Caco-2 (cell line): ENCODE results near the gene CDK18. TPM values are rescaled to one million over a fixed set of nuclear protein-coding genes. Genes with fewer than 3 reads are reported as not detected.

Source experiments
- BruUV-seq: library from RNA; stranded (reverse); fragments of 400-500 nt; replicated peaks from 2 replicates; lab custom pipeline; 2021; lab: Mats Ljungman, UMichigan
- CTCF ChIA-PET: fragments of 300-600 bp; sonication (Branson Sonifier 250); formaldehyde crosslinking; loops from one replicate; lab custom pipeline; 2022; ENCODE audit warnings: antibody characterized with exemption; lab: Charles Lee
- POLR2A ChIA-PET: fragments of 300-600 bp; sonication (Branson Sonifier 250); formaldehyde crosslinking; loops from one replicate; lab custom pipeline; 2022; ENCODE audit warnings: antibody characterized with exemption; lab: Charles Lee
- DNase-seq, 2 experiments: peaks; one replicate each; pipeline versions ENCODE4 v3.0.0 to v3.0.0-alpha.2; 2020 to 2022
- H3K27me3 ChIP-seq: replicated peaks from 2 replicates; pipeline ENCODE4 v1.6.0; 2011; ENCODE audit warnings: low read length; ENCODE audit not compliant: control insufficient read depth, insufficient read depth
- H3K36me3 ChIP-seq: 2 replicates; pipeline ENCODE4 v1.5.1; 2011; ENCODE audit warnings: low read length; ENCODE audit not compliant: control insufficient read depth, insufficient read depth
- H3K4me1 ChIP-seq: fragments of 250-450 bp; sonication (Bioruptor Pico); 2 replicates; pipeline ENCODE4 v1.5.1; 2020; ENCODE audit warnings: mild to moderate bottlenecking
- H3K4me3 ChIP-seq: 2 replicates; pipeline ENCODE4 v1.5.1; 2011; ENCODE audit warnings: low read depth, mild to moderate bottlenecking, control low read depth, low read length
- H3K9me3 ChIP-seq: fragments of 250-450 bp; sonication (Bioruptor Pico); 2 replicates; pipeline ENCODE4 v1.5.1; 2020; ENCODE audit warnings: mild to moderate bottlenecking, moderate library complexity
- H3K27ac Mint-ChIP-seq: one replicate; pipeline ENCODE4 v1.8.0; 2022; ENCODE audit warnings: mixed read lengths; ENCODE audit not compliant: unreplicated experiment
- H3K27me3 Mint-ChIP-seq: one replicate; pipeline ENCODE4 v1.8.0; 2022; ENCODE audit warnings: mixed read lengths; ENCODE audit not compliant: insufficient read depth, unreplicated experiment
- H3K36me3 Mint-ChIP-seq: one replicate; pipeline ENCODE4 v1.8.0; 2022; ENCODE audit warnings: mild to moderate bottlenecking, mixed read lengths; ENCODE audit not compliant: insufficient read depth, unreplicated experiment
- H3K4me1 Mint-ChIP-seq: one replicate; pipeline ENCODE4 v1.8.0; 2022; ENCODE audit warnings: low read depth, mixed read lengths; ENCODE audit not compliant: unreplicated experiment
- H3K4me3 Mint-ChIP-seq: one replicate; pipeline ENCODE4 v1.8.0; 2022; ENCODE audit warnings: mild to moderate bottlenecking, moderate library complexity, mixed read lengths; ENCODE audit not compliant: unreplicated experiment
- H3K9me3 Mint-ChIP-seq: one replicate; pipeline ENCODE4 v1.8.0; 2022; ENCODE audit warnings: mixed read lengths; ENCODE audit not compliant: unreplicated experiment
- intact Hi-C: fragments of 100-400 bp; cut with micrococcal nuclease; formaldehyde crosslinking; loops from one replicate; pipeline ENCODE4 v1.10.0; 2022; ENCODE audit not compliant: unreplicated experiment
- total RNA-seq: library from RNA; stranded (reverse); gene quantifications from 2 replicates; pipeline ENCODE4 v1.2.3, GENCODE V29; 2022
- TF ChIP-seq, protein P1 (sequence below), 2 experiments: fragments of 200-600 bp in 1 of 2; IDR thresholded peaks; 1 replicate in 1 of 2; 2 replicates in 1 of 2; pipeline versions ENCODE4 v1.5.1 to v1.8.0; 2011 to 2022; ENCODE audit warnings: antibody characterized with exemption in 1 of 2, control low read depth in 1 of 2, inconsistent platforms in 1 of 2, low read depth in 1 of 2, low read length in 1 of 2, mild to moderate bottlenecking in 1 of 2, moderate library complexity in 1 of 2; ENCODE audit not compliant: insufficient read depth in 1 of 2, severe bottlenecking in 1 of 2, unreplicated experiment in 1 of 2

The CDK18 gene
- total RNA-seq, 1 experiment from 2014 or later: 17.0 TPM

DNA sequence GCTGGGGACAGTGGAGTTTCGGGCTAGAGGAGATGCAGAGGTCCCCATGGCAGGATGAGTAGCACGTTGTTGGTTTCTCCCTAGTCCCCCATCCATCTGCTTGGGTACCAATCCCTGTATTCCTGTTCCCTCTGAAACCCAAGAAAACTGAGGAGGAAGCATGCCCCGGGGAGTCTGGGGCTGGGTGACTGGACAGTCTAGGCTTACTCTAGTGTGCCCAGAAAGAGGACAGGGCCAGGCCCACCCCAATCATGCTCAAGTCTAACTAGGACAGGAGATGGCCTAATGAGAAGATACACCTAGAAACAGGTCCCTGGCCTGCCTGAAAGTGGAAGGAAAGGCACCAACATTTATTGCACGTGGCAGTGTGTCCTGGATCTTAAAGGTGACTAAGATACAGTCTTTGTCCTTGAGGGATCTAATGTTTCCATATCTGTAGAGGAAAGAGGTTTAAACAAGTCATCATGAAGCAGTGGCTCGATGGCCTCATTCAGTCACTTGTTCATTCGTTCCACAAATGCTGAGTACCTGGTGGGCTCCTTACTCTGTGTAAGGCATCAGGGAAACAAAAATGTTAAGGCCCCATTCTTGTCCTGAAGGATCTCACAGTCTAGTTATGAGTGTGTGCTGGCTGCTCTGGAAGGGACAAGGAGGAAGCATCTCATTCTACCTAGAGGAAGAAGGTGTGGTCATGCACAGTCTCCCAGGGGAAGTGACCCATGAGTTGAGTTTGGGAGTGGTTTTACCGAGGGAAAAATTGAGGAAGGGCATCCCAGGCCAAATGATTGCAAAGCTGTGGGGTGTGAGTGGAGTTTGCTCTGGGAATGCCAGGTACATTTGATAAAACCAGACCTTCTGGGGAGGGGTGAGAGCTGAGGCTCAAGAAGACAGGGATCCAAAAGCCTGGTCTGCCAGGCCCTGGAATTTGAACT, 10.0 kb downstream of the CDK18 start:
- DNase-seq: no peak
- Histone ChIP-seq H3K27me3 (no peaks in the 10 kb centered on the region), H3K36me3 (no peaks in the 10 kb centered on the region), H3K4me1 (no peaks in the 10 kb centered on the region), H3K4me3 (no peak overlapping the region), H3K9me3 (no peaks in the 10 kb centered on the region)
- no TSS peak for BruUV-seq
- intact Hi-C loops: no loop called here
- POLR2A ChIA-PET: interaction anchor here (1.0 kb wide), 1 partner anchor 12 kb away, joined by 3 read pairs; no protein-coding TSS in a partner anchor
- TF ChIP-seq, protein P1, sequence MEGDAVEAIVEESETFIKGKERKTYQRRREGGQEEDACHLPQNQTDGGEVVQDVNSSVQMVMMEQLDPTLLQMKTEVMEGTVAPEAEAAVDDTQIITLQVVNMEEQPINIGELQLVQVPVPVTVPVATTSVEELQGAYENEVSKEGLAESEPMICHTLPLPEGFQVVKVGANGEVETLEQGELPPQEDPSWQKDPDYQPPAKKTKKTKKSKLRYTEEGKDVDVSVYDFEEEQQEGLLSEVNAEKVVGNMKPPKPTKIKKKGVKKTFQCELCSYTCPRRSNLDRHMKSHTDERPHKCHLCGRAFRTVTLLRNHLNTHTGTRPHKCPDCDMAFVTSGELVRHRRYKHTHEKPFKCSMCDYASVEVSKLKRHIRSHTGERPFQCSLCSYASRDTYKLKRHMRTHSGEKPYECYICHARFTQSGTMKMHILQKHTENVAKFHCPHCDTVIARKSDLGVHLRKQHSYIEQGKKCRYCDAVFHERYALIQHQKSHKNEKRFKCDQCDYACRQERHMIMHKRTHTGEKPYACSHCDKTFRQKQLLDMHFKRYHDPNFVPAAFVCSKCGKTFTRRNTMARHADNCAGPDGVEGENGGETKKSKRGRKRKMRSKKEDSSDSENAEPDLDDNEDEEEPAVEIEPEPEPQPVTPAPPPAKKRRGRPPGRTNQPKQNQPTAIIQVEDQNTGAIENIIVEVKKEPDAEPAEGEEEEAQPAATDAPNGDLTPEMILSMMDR (IDR thresholded peaks at IDR 0.05; ENCODE audit: insufficient read depth in 1 of 2, low read depth in 1 of 2, low read length in 1 of 2, severe bottlenecking in 1 of 2, unreplicated experiment in 1 of 2): no peak
- no peak overlapping the region for H3K27ac Mint-ChIP-seq
- peaks cover 2% of the 10 kb centered on the region for H3K27me3 Mint-ChIP-seq
- H3K4me3 Mint-ChIP-seq: no peak overlapping the region
- no peaks in the 10 kb centered on the region for H3K36me3 Mint-ChIP-seq
- H3K9me3 Mint-ChIP-seq: no peaks in the 10 kb centered on the region
- H3K4me1 Mint-ChIP-seq: peaks cover 6% of the 10 kb centered on the region
- CTCF ChIA-PET: interaction anchor here (0.6 to 1.3 kb wide), 2 partner anchors 10 to 21 kb away, joined by 3 read pairs; no protein-coding TSS in a partner anchor

DNA sequence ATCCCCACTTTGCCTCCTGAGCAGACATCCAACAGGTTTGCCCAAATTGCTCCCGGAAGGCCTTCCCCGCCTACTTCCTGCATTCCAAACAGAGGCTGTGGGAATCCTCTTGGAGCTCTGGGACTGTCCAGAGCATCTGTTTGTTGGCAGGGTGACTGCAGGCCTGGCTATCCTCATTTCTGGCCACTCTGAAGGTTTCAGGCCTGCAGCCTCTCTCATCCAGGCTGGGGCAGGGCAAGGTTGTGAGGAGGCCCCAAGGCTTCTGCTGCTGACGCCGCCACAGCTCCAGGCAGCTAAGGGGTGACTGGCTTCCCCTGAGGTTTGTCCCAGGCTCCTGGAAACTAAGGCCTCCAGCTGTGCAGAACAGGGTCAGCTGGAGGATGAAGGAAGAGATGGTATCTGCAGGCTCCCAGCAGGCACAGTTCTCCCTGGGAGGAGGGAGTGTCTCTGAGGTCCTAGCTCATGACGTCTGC, 11.3 kb downstream of the CDK18 start:
- Mint-ChIP-seq H3K4me1 (peaks cover 6% of the 10 kb centered on the region), H3K27ac (no peak overlapping the region), H3K4me3 (no peak overlapping the region), H3K9me3 (no peaks in the 10 kb centered on the region), H3K27me3 (peaks cover 2% of the 10 kb centered on the region), H3K36me3 (no peaks in the 10 kb centered on the region)
- Histone ChIP-seq H3K36me3 (0 out of 2 replicates have a peak, but pooled peaks cover under 1% of the 10 kb centered on the region), H3K4me3 (no peak overlapping the region), H3K27me3 (no peaks in the 10 kb centered on the region), H3K4me1 (no peaks in the 10 kb centered on the region), H3K9me3 (no peaks in the 10 kb centered on the region)
- ChIA-PET POLR2A (no interaction called here), CTCF (interaction anchor here (0.6 to 1.3 kb wide), 2 partner anchors 8 to 1455 kb away, joined by 3 read pairs; no protein-coding TSS in a partner anchor)
- BruUV-seq: no TSS peak
- TF ChIP-seq, protein P1 (IDR thresholded peaks at IDR 0.05; ENCODE audit: insufficient read depth in 1 of 2, low read depth in 1 of 2, low read length in 1 of 2, severe bottlenecking in 1 of 2, unreplicated experiment in 1 of 2): no peak
- no peak for DNase-seq
- intact Hi-C loops: no loop called here

DNA sequence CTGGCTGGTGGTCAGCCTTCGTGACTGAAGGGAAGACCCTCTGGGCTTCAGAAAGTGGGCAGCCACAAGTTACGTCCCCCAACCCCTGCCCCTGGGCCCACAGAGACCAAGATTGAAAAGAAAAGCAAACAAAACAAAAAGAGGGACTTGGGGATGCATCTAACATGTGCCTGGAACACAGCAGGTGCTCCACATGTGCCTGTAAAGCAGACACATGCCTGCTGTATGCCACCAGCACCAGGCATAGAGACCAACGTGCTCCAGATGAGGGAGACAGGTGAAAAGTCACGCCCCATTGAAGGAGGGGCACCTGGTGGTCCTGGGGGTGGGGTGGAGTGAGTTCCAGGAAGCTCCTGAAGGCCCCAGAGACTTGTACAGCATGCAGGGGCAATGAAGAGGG, 11.9 kb downstream of the CDK18 start:
- no peak overlapping the region for H3K4me3 ChIP-seq
- no peaks in the 10 kb centered on the region for H3K9me3 Mint-ChIP-seq
- H3K36me3 Mint-ChIP-seq: no peaks in the 10 kb centered on the region
- BruUV-seq: no TSS peak
- no peaks in the 10 kb centered on the region for H3K9me3 ChIP-seq
- peaks cover 6% of the 10 kb centered on the region for H3K4me1 Mint-ChIP-seq
- H3K27me3 ChIP-seq: no peaks in the 10 kb centered on the region
- intact Hi-C loops: no loop called here
- CTCF ChIA-PET: no interaction called here
- DNase-seq: no peak
- POLR2A ChIA-PET: no interaction called here
- H3K27me3 Mint-ChIP-seq: peaks cover 2% of the 10 kb centered on the region
- no peaks in the 10 kb centered on the region for H3K4me1 ChIP-seq
- TF ChIP-seq, protein P1 (IDR thresholded peaks at IDR 0.05; ENCODE audit: insufficient read depth in 1 of 2, low read depth in 1 of 2, low read length in 1 of 2, severe bottlenecking in 1 of 2, unreplicated experiment in 1 of 2): no peak
- H3K36me3 ChIP-seq: 0 out of 2 replicates have a peak, but pooled peaks cover 2% of the 10 kb centered on the region
- no peak overlapping the region for H3K27ac Mint-ChIP-seq
- no peak overlapping the region for H3K4me3 Mint-ChIP-seq
